DMS153 (cell line): ENCODE data around the gene GLUD1.
"Not testable (repeated sequence)": the region's sequence is repeated elsewhere in the genome, so short reads cannot be mapped to it uniquely, and the experiment has no call there.

Source experiments
- DNase-seq: peaks from one replicate; lab custom pipeline; 2025; lab: John Stamatoyannopoulos, UW

The GLUD1 gene

DNA sequence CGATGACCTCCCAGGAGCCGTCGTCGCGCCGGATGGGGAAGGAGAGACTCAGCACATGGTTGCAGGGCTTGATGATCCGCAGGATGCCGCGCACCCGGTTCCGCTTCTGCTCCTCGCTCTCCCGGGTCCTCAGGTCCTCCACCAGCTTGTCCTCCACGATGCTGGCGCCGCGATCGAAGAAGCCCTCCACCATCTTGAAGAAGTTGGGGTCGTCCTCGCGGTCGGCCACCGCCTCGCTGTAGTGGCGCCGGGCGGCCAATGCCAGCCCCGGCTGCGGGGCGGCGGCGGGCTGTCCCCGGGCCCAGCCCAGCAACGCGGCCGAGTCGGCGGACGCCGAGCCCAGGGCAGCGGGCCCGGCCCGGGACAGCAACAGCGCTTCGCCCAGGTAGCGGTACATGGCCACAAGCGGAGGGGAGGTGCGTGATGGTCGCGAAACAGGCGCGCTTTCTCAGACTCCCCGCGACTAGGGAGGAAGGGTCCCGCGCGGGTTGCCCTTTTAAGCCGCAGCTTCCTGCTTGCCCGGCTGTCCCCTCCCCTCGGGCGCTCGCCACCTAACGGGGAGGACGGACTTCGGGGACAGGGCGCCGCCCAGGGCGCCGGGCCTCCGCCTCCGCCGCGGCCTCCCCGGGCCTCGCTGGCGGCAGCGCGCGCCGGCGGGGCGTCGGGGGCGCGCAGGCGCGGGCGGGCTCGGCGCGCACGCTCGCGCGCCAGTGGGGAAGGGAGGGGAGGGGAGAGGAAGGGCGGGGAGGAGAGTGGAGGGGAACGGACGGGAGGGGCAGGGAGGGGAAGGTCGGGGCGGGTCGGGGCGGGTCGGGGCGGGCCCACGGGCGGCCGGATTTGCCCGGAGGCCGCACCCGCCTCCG is at the start of gene GLUD1, which contains the start of gene SHLD2:
Gene GLUD1, minus strand, starts transcription at position 471 of the 863 bp plus-strand sequence. Its CDS starts 74 bp downstream, at position 397.
Gene SHLD2, plus strand, starts transcription at position 834 of the 863 bp plus-strand sequence. CDS start 56,149 bp downstream, outside the sequence.
- DNase-seq, result peak; percentile 79

DNA sequence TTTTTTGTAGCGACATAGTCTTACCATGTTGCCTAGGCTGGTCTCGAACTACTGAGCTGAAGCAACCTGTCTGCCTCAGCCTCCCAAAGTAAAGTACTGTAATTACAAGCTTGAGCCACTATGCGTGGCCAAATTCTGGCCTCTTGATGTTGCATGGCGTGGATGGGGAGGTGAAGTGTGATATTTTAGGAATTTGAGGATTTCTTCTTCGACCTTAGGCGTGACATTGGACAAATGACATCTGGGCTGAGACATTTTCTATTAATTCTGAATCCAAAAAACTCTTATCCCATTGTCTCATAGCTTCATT is 48.4 kb upstream of the GLUD1 start:
- DNase-seq, result not testable (repeated sequence)

- not testable (repeated sequence) for DNase-seq
Observed at GRCh38 chr10:87142230-87143108, 47.8 kb upstream of the GLUD1 start.

DNA sequence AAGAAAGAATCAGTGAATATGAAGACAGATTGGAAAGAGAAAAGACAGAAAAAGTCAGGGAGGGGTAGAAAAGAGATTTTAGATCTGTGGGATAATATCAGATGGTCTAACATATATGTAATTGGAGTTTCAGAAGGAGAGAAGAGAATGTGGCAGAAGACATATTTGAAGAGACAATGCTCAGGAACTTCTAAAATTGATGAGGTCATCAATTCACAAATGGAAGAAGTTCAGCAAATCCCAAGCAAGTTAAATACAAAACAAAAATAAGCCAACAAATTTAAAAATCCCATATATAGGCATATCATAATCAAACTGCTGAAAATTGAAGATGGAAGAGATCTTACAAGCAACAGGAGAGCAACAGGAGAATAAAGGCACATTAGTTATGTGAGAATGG is 42.8 kb upstream of the GLUD1 start:
- DNase-seq, result not testable (repeated sequence)

DNA sequence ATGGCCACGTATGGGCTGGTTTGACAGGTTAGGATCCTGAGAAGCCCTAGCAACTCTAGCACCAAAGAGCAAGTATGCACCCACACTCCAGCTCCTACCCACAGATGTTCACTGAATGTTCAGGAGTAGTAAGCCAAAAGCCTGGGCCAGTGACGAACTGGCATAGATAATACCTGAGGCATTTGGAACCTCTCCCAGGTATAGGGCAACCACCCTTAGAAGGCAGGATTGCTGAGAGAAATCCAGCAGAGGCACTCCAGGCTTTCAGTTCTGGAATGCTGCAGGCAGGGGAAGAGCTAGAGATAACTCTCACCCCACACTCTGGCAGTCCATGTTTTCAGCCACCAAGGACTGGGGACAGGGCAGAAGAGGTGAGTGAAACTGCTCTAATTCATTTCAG is 39.8 kb upstream of the GLUD1 start:
- not testable (repeated sequence) for DNase-seq

DNA sequence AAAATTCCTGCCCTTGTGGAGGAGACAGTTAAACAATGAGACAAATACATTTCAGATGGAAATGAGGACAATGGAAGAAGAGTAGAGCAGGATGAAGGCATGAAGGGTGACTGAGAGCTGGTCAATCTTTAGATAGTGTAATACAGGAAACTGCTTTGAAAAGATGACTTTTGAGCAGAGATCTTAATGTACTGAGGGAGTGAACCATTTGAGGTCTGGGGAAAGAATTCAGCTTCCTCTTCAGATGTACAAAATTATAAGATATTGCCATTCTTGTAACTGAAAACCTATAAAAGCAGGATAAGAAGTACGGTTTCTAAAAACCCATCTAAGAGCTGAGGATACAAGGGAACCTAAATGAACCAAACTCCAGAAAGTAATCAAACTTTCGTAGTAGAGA is 39.3 kb upstream of the GLUD1 start:
- DNase-seq, result not testable (repeated sequence)

GRCh38 chr10:87132176-87132575 is 37.5 kb upstream of the GLUD1 start:
- DNase-seq, result not testable (repeated sequence)

- not testable (repeated sequence) for DNase-seq
Observed at GRCh38 chr10:87127607-87128156, 33.0 kb upstream of the GLUD1 start.

GRCh38 chr10:87127048-87127447 is 32.4 kb upstream of the GLUD1 start:
- DNase-seq, result not testable (repeated sequence)

- not testable (repeated sequence) for DNase-seq
Observed at GRCh38 chr10:87123351-87123750, 28.7 kb upstream of the GLUD1 start.

DNA sequence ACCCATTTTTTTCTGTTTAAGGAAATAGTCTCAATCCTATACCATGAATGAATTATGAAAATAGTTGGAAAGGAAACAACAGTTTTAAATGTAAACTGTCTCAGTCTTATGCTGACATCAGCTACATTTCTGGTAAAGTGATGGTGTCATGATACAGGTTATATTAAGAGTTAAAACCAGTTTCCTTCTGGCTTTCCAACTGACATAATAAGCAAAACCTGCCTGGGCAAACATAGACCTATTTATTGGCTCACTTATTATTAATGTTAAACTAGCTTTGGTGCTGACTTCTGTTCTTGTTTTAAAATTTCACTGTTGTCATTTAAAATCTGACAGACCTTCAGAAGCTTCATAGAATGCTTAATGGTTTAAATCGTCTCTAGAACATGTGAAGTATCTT is 24.4 kb upstream of the GLUD1 start:
- DNase-seq, result not testable (repeated sequence)

DNA sequence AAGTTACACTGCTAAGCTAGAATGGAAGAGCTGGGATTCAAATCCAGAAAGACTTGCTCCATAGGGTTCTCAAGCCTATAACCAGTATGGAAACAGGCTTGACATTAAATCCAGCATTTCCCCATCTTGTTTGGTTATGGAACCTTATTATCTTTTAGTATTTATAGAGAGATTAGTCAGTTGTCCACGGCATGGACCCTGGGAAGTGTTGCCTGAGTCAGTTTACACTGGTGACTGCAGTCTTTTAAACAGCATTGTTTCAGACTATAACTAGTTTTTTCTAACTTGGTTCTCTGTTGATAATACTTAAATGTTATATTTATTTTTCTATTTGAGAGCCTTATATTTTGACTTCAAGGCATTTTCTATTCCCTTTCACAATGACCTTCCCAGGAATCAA is 23.5 kb upstream of the GLUD1 start:
- not testable (repeated sequence) for DNase-seq

DNA sequence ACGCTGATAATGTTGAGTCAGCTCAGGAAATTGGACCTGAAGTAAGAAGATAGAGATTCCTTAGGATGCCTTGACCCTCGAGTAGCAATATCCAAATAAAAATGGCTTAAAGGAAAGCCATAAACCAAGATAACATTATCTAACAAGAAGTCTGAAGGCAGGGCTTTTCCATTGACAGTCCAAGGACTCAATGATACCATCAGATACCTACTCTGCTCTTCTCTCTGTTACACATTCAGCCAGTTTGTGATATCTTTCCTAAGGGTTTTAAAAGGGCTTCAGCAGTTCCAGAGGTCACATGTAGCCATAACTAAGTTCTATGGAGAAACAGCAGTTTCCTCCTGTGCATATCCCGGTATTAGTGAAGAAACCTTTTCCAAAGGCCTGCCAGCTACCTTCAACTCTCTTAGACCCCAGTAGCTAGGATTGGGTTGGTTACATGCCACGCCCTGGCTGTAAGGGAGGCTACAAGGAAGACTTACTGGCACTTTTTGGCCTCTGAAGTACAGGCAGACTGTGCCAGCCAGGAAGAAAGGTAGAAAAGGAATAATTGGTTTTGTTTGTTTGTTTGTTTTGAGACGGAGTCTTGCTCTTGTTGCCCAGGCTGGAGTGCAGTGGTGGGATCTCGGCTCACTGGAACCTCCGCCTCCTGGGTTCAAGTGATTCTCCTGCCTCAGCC is 10.9 kb upstream of the GLUD1 start:
- DNase-seq, result no peak

DNA sequence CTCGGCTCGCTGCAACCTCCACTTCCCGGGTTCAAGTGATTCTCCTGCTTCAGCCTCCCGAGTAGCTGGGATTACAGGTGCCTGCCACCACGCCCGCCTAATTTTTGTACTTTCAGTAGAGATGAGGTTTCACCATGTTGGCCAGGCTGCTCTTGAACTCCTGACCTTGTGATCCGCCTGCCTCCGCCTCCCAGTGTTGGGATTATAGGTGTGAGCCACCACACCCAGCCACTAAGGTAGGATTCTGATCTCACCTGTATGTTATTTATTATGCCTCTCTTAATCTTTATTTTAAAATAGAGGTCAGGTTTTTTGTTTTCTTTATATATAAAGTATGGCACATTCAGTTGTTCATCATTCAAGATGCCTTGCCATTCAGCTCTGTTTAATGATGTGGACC is 10.1 kb upstream of the GLUD1 start:
- DNase-seq, result not testable (repeated sequence)

- DNase-seq, result no peak
Observed at GRCh38 chr10:87101996-87102395, 7.4 kb upstream of the GLUD1 start.

DNA sequence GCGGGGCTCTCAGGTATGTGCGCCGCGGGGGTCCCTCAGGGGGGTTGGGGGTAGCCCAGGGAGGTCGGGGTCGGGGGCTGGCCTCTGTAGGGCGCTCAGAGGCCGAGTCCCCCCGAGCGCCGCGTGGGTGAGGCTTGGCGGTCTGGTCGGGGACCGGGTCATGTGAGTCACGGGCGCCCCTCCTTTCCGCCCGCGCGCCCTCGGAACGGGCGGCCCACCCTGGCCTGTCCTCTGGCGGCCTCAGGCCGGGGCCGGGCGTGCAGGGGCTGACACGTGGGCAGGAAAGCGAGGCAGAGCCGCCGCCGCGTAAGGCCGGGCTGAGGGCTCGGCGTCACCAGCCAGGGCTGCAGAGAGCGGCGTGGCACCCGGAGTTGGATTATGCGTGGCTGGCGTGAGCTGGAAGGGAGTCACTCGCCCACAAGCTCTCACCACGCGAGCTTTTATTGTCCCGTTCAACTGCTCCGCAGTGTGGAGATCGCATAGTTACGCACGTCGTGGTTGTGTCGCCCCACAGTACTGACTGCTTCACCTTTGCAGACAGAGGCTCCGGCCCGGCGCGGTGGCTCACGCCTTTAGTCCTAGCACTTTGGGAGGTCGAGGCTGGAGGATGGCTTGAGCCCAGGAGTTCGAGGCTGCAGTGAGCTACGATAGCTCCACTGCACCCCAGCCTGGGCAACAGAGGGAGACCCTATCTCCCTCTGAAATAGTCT is 748 bp upstream of the GLUD1 start:
- no peak for DNase-seq

DNA sequence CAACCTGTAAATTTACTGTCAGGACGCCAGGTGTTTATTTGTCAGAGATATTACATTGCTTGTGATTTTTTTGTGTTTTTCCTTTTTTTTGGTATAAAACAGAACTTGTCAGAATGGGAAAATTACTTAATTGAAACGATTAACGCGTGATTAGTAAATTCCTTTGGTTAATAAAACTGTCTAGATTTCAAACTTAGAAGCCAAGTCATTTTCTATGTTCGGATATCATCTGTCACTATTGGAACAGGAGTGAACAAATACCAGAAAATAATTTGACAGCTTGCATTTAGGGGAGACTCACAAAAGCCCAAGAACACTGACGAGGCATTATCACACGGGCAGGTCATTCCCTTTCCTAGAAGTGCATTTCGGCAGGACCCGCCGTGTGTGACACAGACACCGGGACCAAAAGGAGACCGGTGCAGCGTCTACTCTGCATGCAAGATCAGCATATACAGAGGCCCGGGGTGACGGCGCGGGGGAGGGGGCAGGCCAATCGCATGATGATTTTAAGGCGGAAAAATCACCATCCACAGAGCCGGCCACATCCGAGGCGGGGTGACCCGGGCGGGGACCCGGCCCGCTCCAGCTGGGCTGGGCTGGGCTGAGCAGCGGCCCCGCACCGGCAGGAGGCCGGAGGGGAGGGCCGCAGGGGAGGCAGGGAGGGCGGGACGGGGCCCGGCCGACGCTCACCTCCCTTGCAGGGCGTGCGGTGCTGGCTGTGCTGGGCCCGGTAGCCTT is 841 bp downstream of the GLUD1 start:
- peak; percentile 8 for DNase-seq

DNA sequence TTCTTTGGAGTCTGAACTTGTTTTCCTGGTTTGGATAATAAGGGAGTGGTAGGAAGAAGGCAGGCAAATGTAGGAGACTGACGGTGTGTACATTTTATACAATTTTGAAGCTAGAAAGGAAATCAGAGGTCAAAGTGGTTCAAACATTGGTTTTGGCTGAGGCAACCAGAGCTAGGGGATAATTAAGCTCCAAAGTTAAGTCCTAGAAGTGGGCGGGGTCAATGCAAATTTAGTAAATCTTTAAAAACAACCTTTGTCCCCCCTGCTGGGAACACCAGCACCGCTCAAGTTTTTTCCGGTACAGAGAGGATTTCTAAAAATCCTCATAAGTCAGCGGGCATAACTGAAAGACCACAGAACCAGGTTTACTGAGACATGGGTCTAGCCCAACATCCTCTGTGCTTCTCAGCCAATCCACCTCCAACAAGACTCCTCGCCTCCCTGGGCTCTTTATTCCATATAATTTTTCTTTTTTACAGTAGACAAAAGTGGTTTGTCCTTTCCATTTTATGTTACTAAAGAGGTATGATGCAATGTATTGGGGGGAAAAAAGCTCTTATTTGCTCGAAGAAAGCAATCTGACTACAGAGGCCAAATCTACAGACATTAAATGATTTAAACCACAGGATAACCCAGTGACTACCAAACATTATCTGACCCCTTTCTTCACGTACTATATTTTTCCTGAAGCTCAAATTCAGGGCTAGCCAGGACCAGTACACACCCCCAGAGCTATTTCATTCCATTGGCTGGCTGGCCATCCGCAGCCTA is 1.6 kb downstream of the GLUD1 start:
- no peak for DNase-seq

DNA sequence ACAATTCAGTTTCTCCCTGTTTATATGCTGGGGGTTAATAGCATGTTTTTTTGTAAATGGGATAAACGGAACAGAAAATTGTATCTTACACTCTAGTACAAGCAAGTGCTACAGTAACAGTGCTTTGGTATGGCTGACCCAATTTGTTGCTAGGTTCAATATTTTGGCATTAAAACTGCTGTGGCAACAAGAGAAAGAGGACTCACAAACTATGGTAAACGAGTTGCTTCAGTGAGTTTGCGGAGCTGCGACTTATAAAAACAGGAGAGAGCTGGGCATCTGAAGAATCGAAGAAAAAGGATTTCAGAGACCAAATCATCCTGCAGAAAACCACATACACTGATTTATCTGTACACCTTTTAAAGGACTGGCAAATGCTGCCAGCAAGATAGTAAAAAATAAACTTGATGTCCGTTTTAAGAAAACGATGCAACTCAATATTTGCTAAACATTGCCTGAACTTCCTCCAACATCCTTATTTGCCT is 2.2 kb downstream of the GLUD1 start:
- no peak for DNase-seq

- no peak for DNase-seq
Observed at GRCh38 chr10:87090779-87091178, 3.9 kb downstream of the GLUD1 start.
